Measurements from ENCODE around the gene SPATA33.
"Not testable (repeated sequence)": the region's sequence is repeated elsewhere in the genome, so short reads cannot be mapped to it uniquely, and the experiment has no call there.

The SPATA33 gene

DNA sequence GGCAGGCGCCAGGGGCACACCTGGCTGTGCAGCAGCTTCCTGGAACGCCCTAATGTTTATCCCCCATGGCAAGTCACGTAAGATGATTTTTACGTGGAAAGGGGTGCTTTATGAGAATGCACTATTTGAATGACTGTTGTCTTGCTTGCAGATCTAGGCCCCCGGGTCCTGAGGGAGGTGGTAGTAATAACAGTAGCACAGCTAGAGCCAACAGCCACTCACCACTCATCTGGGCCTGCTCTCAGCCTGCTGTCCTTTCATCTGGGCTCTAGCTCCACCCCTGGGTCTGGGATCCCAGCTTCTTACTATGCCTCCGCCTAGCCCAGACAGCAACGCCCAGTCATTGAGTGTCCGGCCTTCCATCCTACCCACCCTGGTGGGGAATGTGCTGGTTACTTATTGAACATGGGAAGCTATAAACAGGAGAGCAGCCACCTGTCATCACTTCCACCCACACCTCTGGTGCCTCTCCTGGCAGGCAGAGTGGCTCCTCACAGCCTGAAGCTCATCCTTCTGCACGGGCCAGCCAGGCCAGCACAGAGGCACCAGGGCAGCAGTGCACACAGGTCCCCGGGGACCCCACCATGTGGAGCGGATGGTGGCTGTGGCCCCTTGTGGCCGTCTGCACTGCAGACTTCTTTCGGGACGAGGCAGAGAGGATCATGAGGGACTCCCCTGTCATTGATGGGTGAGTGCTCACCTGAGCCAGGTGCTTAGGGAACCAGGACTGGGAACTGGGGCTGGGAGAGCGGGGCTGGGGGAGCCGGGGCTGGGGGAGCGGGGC is 27.6 kb upstream of the SPATA33 start:
- DNase-seq (ENCODE audit: low spot score): no peak

DNA sequence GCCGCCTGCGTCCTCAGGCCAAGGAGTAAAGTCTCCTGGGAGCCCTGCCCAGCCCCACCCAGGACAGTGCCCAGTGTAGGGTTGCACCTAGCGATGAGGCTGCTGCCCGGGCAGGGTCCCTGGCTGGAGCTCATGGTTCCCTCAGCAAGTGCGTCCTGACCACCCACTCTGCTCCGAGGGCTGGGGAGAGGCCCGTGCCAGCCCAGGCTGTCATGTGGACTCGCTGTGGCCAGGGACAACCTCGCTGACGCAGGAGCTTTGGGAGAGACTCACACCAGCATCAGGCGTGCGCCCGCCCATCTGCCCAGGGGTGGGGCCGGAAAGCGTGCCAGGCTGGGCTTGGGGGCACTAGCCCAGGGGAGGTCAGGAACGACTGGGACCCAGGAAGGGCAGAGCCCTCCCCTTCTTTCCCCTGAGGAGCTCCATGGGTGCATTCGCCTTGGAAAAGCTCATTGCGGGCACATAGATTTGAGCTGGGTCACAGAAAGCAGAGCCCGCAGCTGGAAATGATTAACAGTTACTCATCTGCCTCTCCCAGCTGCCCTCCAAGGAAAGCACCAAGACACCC is 24.5 kb upstream of the SPATA33 start:
- no peak for DNase-seq (ENCODE audit: low spot score)

DNA sequence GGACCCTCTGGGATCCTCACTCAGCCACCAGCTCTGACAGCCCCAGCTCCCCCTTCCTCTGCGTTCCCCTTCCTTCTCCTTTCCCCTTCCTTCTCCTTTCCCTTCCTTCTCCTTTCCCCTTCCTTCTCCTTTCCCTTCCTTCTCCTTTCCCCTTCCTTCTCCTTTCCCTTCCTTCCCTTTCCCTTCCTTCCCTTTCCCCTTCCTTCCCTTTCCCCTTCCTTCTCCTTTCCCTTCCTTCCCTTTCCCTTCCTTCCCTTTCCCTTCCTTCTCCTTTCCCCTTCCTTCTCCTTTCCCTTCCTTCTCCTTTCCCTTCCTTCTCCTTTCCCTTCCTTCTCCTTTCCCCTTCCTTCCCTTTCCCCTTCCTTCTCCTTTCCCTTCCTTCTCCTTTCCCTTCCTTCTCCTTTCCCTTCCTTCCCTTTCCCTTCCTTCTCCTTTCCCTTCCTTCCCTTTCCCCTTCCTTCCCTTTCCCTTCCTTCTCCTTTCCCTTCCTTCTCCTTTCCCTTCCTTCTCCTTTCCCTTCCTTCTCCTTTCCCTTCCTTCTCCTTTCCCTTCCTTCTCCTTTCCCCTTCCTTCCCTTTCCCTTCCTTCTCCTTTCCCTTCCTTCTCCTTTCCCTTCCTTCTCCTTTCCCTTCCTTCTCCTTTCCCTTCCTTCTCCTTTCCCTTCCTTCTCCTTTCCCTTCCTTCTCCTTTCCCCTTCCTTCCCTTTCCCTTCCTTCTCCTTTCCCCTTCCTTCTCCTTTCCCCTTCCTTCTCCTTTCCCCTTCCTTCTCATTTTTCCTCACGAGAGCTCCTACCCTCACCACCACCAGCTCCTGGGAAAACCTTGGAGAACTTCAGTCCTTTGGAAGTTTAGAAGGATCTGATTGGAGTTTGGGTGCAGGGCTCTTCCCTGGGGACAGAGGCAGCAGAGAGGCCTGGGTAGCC is 22.9 kb upstream of the SPATA33 start:
- not testable (repeated sequence) for DNase-seq (ENCODE audit: low spot score)

DNA sequence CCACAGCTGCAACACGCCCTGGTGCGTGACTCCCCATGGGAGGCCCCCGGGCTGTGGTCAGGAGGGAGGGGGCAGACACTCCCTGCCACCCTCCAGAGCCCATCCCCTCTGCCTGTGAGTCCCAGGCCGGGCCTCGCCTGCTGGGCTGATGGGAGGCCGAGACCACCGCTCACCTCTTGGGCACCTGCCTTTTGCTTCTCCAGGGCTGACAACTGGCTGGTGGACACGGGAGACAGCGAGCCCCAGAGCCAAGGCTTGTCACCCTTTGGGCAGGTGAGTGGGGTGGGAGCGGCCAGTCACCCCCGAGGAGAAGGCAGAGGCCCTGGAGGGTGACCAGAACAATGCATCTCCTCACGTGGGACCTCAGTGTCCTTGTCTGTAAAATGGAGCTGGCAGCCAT is 21.0 kb upstream of the SPATA33 start:
- DNase-seq (ENCODE audit: low spot score): no peak

DNA sequence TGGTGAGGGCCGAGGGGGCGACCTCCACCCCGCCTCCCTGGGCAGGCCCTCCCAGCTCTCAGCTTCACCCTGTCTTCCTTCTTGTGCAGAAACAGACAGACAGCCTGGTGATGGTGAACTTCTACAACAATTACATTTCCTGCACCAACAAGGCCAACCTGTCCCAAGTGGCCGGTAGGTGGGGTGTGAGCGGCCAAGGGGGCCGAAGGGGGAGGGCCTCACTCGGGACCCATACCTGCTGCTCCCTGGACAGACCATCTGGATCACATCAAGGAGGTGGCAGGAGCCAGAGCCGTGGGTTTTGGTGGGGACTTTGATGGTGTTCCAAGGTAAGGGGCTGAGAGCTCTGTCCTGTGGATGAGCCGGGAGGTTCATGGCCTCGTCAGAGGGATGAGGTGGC is 20.3 kb upstream of the SPATA33 start:
- DNase-seq (ENCODE audit: low spot score): no peak

DNA sequence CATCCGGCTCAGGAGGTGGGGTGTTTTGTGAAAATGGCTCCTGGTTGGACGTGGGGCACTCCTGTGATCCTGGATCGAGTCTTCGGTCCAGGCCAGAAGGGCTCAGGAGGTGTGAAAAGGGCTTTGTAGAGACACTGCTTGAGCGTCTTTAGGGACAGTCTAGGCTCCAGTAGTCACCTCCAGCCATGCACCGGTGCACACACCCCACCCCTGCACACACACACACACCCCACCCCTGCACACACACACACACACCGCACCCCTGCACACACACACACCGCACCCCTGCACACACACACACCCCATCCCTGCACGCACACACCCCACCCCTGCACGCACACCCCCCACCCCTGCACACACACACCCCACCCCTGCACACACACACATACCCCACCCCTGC is 19.2 kb upstream of the SPATA33 start:
- no peak for DNase-seq (ENCODE audit: low spot score)

DNA sequence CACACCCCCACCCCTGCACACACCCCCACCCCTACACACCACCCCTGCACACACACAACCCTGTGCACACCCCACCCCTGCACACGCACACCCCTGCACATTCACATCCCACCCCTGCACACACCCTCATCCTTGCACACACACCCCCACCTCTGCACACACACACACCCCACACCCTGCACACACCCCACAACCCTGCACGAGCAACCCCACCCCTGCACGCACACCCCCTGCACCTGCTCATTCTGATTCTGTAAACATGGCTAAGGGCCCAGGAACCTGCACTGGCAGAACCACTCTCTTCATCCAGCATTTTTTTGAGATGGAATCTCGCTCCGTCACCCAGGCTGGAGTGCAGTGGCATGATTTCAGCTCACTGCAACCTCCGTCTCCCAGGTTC is 18.3 kb upstream of the SPATA33 start:
- no peak for DNase-seq (ENCODE audit: low spot score)

DNA sequence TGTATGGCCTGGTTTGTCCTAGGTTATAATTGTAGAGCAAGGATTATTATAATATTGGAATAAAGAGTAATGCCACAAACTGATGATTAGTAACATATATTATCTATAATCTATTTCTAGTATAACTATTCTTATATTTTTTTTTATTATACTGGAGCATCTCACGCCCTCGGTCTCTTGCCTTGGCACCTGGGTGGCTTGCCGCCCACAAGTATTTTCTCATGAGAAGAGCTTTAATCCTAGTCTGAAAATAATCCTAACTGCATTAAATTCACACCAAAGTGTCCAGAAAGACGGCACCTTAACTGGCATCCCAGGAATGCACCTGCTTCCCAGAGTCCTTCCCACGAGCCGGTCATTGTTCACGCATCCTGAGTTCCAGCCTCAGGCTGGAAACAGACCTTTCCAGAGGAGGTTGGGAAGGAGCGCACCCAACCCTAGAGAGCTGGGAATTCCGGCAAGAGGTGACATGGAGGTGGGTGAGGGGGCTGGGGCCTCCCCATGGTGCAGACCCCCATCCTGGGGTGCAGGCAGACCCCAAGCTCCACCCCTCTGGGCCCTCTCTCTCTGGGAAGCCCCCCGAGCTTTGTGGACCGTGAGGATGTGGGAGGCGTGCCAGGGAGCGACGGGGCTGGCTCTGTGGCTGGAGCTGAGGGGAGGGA is 16.0 kb upstream of the SPATA33 start:
- no peak for DNase-seq (ENCODE audit: low spot score)

DNA sequence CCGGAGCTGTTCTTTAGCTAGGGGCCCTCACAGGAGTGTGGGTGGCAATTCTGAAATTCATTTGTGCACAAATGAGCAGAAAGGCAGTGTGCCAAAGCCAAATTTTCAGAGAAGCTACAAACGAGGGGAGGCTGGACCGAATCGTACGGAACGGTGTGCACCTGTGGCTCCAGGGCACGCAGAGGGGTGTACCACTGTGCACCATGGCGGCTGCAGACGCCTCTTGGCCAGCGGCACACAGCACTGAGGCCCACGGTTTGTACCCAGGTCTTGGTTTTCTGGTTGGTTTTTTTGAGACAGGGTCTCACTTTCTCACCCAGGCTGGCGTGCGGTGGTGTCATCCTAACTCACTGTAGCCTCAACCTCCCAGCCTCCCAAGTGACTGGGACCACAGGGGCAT is 15.1 kb upstream of the SPATA33 start:
- no peak for DNase-seq (ENCODE audit: low spot score)

DNA sequence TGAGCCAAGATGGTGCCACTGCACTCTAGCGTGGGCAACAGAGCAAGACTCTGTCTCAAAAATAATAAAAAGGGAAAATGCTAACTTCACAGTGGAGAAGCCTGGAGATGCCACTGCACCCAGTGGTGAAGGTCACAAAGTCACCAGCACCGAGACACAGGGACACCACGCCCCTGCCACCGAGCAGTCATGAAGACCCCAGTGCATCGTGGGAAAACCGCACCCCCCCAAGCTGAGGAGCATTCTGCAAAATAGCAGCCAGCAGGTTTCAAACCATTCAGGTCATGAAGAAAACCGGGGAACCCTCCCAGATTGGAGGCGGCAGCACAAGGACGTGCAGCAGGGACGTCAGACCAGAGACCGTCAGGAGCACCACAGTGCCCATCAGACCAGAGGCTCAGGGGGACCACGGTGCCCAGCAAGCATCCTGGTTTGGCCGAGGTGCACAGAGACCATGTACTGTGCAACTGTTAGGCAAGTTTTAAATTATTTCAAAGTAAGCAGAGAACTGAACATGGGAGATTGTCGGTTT is 13.8 kb upstream of the SPATA33 start:
- no peak for DNase-seq (ENCODE audit: low spot score)

DNA sequence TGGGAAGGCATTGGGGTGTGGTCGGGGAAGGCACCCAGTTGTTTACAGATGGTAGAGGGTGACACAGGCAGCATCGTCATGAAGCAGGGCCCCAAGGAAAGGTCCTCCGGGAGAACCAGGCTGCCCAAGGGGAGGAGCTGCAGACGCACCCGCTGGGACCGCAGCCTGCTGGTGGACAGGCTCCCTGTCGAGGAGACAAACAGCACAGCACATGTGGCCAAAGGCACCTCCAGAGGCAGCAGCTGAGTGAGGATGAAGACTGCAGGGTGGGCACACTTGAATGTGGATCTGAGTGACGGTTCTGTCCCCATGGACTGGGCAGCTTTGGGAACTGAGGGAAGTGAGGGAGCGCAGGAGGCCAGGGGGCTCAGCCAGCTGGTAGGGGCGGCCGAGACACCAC is 12.5 kb upstream of the SPATA33 start:
- no peak for DNase-seq (ENCODE audit: low spot score)

DNA sequence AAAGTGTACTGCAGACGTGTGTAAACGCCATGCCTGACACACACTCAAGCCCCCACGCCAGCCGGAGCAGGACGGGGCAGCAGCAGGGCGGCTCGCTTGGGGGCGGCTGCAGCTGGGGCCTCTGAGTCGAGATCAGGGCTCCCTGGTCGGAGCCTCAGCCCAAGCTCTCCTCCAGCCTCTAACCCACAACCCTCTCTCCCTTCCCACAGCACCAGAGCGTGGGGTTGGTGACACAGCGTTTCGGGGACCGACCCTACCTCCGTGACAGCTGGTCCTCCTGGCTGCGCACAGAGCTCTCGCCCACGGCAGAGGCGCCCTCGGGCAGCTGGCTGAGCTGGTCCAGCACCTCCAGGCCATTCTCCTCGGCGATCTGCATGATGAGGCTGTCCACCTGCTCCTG is 11.4 kb upstream of the SPATA33 start:
- no peak for DNase-seq (ENCODE audit: low spot score)

DNA sequence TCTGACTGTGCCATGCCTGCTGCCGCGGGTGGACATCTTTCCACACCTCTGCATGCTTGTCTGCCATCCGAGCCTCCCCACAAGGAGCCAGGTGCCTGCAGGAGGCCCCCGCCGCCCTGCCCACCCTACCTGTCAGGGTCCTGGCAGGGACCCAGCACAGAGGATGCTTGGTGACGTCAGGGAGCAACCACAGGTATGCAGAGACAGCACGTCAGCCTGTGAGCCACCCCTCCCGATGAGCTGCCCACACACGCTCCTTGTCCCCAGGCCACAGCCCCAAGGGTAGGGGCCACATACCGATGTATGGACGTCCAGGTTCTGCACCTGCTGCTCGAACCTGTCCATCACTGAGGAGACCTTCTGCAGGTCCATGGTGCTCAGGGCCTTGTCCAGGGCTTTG is 10.7 kb upstream of the SPATA33 start:
- DNase-seq (ENCODE audit: low spot score): no peak

DNA sequence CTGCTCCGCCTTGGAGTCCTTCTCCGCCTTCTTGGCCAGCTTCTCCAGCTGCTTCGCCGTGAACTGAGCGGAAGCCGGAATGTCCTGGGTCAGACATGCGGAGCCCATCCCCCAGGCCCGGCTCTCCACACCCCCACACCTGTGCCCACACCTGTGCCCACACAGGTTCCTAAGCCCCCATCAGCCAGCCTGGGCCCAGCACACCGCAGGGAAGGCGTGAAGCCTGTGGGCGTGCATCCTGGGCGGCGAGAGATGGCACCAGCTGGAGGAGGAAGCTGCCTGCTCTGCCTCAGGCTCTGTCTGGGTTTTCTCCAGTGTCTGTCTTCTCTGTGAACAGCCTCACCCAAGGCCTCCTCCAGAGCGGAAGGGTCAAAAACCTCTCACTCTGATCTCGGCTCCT is 6.1 kb upstream of the SPATA33 start:
- no peak for DNase-seq (ENCODE audit: low spot score)

DNA sequence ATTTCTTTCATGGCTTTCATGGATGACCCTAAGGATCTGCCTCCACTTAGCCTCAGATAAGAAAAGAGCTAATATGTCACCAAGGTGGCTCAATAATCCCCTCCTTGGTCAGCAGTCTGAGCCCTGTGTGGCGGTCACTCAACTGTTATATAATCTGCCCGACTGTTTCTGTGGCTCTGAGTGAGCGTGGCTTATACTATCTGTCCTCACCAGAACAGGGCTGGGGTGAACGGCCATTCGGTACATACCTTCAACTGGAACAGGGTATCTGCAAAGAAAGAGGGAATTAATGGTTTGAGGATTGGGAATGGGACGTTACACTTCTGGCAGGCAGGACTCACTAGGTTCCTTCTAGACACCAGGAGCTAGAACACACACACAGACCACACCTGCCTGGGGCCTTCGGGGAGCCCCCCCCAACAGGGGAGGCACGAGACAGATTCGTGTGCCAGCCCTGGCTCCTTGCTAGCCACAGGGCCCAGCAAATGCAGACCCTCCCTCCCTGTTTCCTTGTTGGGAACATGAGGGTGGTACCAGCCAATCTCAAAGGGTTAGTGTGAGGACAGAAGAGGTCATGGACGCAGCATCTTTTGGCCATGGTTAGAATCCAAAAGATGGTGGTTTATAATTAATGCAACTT is 3.9 kb upstream of the SPATA33 start:
- DNase-seq (ENCODE audit: low spot score): no peak

DNA sequence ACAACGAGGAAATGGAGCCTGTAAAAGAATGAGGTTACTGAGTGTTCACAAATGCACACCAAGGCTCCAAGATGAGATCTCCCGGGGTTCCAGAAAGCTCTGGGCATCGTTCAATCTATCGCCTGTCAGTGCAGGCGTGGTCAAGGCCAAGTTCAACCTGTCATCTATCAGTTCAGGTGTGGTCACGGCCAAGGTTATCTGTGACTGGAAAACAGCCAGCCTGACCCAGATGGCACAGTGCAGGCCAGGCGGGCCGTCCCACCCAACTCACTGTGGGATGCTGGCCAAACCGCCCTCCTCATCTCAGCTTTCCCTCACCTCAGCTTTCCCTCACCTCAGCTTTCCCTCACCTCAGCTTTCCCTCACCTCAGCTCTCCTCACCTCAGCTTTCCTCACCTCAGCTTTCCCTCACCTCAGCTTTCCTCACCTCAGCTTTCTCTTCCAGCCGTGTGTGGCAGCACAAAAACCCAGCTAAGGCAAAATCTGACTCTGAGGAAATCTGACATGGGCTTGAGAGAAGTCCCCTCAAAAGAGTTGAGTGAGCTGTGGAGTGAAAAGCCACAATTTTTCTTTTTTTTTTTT is 2.5 kb upstream of the SPATA33 start:
- DNase-seq (ENCODE audit: low spot score): no peak

DNA sequence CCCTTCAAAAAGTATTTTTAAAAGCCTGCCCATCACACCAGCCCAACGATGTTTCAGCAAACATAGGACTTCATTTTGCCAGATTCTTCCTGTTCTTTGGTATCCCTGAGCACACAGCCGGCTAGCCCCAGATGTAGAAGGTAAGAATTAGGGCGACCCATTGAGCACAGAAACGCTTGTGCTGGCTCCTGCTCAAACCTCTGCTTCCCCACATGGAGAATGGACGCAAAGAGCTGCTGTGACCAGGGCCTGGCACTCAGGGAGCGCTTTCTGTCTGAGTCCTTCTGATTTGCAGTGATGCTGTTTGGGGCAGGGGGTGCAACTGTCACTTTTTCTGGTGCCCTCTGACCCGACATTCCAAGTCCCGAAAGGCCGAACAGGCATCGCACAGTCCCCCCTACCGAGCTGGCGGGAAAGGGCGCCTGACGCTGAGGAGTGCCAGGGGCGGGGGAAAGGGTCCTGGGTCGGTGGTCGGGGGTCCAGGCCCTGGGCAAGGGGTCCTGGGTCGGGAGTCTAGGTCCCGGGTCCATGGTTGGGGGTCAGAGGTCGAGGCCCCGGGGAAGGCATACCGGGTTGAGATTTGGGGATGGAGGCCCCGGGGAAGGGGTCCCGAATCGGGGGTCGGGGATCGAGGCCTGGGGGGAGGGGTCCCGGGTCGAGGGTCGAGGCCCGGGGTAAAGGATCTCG is 1.1 kb upstream of the SPATA33 start:
- DNase-seq (ENCODE audit: low spot score): peak; percentile 61

DNA sequence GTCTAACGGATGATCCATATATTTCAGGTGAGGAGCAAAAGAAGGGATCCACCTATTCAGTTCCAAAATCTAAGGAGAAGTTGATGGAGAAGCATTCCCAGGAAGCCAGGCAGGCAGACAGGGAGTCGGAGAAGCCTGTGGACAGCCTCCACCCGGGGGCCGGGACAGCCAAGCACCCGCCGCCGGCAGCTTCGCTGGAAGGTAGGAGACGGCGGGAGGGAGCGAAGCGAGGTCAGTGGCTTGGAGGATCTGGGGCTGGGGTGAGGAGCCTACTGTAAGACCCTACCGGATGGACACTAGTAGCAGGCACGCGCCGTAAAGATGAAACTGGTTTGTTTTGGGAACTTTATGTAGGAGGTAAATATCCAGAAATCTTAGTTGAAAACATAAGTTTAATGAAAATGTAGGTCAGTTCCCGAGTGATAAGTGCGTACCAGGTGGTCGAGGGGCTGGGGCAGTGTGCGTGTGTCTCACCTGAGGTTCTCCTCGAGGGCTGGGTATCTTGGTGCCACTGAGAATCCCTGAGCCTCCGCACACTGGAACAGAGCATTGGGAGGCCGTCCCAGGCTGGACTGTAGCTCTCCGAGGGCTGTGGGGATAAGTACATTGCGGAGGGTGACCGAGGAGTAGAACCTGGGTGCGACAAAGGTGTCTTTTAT is 714 bp downstream of the SPATA33 start:
- DNase-seq (ENCODE audit: low spot score): no peak

DNA sequence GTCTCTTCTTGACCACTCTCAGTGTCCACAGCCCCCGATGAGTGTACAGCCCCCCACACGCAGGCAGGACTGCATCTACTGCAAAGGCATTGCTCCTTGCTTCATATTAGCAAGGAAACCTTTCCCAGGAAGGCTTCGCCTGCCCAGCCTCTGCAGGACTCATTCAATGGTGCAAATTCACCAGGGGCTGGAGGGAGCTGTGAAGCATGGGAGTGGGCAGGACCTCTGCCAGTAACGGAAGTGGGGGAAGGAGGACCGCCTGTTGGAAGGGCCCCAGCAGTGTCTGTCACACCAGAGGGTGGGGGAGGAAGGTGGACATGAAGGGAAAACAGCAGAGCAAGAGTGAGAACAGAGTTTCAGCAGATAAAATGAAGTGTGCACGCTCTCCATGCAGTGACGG is 2.5 kb downstream of the SPATA33 start:
- no peak for DNase-seq (ENCODE audit: low spot score)

DNA sequence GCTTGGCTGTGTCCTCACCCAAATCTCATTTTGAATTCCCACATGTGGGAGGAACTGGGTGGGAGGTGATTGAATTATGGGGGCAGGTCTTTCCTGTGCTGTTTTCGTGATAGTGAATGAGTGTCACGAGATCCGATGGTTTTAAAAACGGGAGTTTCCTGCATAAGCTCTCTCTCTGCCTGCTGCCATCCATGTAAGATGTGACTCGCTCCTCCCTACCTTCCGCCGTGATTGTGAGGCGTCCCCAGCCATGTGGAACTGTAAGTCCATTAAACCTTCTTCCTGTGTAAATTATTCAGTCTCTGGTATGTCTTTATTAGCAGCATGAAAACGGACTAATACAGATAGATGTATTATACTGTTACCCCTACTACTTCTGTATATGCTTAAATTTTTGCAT is 3.6 kb downstream of the SPATA33 start:
- no peak for DNase-seq (ENCODE audit: low spot score)

All from left forelimb (tissue), 1 donor.